ENCODE data around the gene KPNA2. TPM values are rescaled to one million over a fixed set of nuclear protein-coding genes. Genes with fewer than 3 reads are reported as not detected.

Gene KPNA2
- total and polyA plus RNA-seq, 10 donors = 12.4 to 49.2 (median 32.3) TPM

DNA sequence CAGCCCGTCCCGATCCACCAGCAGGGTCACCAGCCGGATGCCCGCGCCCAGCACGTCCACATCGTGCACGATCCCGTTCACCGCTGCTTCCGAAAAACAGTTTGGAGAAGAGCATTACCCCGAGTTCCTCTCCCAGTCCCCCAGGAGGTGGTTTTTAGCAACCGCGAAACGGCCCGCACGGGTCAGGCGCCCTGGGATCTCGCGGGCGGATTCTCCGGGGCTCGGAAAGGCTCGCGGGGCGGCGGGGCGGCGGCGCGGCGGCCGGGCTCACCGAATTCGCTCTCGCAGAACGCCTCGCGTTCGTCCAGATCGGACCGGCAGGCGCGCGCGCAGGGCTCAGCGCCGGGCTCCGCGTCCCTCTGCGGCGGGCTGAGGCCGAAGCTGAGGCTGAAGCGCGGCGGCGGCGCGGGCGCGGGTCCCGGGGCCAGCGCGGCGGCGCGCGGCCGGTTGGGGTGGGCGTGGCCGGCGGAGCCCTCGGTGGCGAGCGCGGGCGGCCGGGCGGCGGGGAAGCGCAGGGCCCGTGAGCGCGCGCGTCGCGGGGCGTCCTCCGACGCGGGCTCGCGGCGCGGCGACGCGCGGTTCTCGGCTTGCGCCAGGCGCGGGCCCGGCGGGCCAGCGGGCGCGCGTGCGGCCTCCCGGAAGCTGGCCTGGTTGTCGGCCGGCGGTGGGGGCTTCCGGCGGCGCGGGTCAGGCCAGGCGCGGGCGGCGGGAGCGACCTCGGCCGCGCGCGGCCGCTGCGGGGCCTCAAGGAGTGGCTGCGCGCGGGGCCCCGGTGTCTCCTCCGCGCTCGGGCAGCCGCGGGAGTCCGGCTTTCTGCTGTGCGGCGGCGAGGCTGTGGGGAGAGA, 42.2 kb upstream of the KPNA2 start:
- Histone ChIP-seq H3K27ac (peak overlapping the region; percentile 92 to 96 (median 93)), H3K36me3 (no peaks in the 10 kb centered on the region), H3K27me3 (replicated peaks in 1 of 7) (peaks cover 0 to 26% (median 0%) of the 10 kb centered on the region in 7 donors), H3K4me1 (peaks cover 12 to 44% (median 38%) of the 10 kb centered on the region in 6 donors), H3K4me3 (peak overlapping the region; percentile 54 to 92 (median 66)), H3K9me3 (no peaks in the 10 kb centered on the region)
- 0 to 2% (median 1%) methylated on average over 36 to 144 of the region's 144 CpGs for WGBS, 5 donors
- TF ChIP-seq, protein P1, sequence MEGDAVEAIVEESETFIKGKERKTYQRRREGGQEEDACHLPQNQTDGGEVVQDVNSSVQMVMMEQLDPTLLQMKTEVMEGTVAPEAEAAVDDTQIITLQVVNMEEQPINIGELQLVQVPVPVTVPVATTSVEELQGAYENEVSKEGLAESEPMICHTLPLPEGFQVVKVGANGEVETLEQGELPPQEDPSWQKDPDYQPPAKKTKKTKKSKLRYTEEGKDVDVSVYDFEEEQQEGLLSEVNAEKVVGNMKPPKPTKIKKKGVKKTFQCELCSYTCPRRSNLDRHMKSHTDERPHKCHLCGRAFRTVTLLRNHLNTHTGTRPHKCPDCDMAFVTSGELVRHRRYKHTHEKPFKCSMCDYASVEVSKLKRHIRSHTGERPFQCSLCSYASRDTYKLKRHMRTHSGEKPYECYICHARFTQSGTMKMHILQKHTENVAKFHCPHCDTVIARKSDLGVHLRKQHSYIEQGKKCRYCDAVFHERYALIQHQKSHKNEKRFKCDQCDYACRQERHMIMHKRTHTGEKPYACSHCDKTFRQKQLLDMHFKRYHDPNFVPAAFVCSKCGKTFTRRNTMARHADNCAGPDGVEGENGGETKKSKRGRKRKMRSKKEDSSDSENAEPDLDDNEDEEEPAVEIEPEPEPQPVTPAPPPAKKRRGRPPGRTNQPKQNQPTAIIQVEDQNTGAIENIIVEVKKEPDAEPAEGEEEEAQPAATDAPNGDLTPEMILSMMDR (IDR thresholded peaks at IDR 0.05 in 8 of 11, conservative IDR thresholded peaks at IDR 0.05 in 3 of 11) = peak in 1 of 11 experiments; percentile 19
- TF ChIP-seq POLR2A (IDR thresholded peaks at IDR 0.05) (no peak), POLR2AphosphoS5 (IDR thresholded peaks at IDR 0.05) (peak; percentile 31 to 75 (median 72))
- intact Hi-C loops (cut with DNase I; ENCODE audit: low total_unique reads) = no loop called here
- DNase-seq = peak; percentile 95

DNA sequence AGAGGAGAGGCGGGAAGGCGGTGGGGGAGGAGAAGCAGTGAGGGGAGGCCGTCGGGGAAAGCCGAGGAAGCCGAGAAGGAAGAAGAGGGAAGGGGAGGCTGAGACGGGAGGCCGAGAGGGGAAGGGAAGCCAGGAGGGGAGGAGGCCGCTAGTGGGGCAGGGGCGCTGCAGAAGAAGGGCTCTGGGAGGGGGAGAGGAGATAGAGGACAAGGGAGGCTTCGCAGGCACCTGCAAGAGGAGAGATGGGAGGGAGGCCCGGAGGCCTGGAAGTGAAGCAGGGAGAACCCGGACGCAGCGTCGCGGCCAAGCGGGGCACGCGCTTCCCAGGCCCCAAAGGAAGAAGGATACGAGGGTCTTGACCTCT, 41.6 kb upstream of the KPNA2 start:
- Histone ChIP-seq H3K27me3 (replicated peaks in 1 of 7) (peaks cover 0 to 26% (median 0%) of the 10 kb centered on the region in 7 donors), H3K36me3 (no peaks in the 10 kb centered on the region), H3K4me3 (peak overlapping the region; percentile 39 to 92 (median 51)), H3K27ac (peak overlapping the region; percentile 51 to 95 (median 90)), H3K9me3 (no peaks in the 10 kb centered on the region), H3K4me1 (peaks cover 12 to 44% (median 38%) of the 10 kb centered on the region in 6 donors)
- intact Hi-C loops (cut with DNase I; ENCODE audit: low total_unique reads) = no loop called here
- no peak for DNase-seq
- TF ChIP-seq, protein P1 (IDR thresholded peaks at IDR 0.05 in 8 of 11, conservative IDR thresholded peaks at IDR 0.05 in 3 of 11) = no peak
- peak in 1 of 3 donors; percentile 14 for TF ChIP-seq POLR2AphosphoS5 (IDR thresholded peaks at IDR 0.05)
- WGBS, 5 donors = 4 to 9% (median 5%) methylated on average over 21 of the region's 21 CpGs

DNA sequence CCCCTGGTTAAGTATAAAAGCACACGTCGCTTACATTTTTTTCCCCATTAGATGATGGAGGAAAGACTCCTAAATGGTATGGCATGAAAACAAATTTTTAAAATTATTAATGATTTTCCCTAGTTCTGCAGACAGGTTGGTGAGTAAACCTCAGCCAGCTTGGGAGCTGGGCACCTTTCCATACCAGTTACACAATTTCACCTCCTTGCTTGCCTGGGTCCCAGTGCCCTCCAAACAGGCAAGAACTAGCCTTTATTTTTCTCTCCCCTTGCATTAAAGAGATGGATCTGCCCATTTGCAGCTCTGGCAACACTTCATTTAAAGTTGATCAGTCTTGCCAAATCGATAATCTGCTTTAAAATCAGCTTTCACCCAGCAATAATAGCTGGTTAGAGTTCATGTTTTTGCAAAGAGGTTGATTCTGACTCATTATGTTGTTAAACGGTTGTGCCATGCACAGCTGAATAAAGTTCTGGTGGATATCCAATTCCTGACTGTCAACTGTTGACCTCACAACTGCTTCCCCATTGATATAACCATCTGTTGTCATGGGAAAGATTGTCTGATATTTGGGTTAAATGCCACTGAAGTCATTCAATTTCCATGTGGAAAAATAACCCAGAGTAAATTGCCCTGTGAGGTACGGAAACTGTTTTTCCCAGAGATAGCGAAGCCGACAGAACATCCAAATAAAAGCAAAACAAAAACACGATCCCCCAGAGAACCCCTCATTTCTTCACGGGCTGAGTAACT, 40.5 kb upstream of the KPNA2 start:
- Histone ChIP-seq H3K9me3 (no peaks in the 10 kb centered on the region), H3K27me3 (replicated peaks in 1 of 7) (peaks cover 0 to 26% (median 0%) of the 10 kb centered on the region in 7 donors), H3K36me3 (no peaks in the 10 kb centered on the region), H3K4me1 (peaks cover 12 to 44% (median 38%) of the 10 kb centered on the region in 6 donors), H3K27ac (peak overlapping the region in 5 of 8 donors; percentile 3 to 29 (median 16)), H3K4me3 (peak overlapping the region; percentile 37 to 92 (median 50))
- WGBS, 5 donors = 26 to 30% (median 28%) methylated on average over 9 of the region's 9 CpGs
- TF ChIP-seq POLR2A (IDR thresholded peaks at IDR 0.05) = no peak
- no peak for TF ChIP-seq POLR2AphosphoS5 (IDR thresholded peaks at IDR 0.05)
- TF ChIP-seq, protein P1 (IDR thresholded peaks at IDR 0.05 in 8 of 11, conservative IDR thresholded peaks at IDR 0.05 in 3 of 11) = no peak
- intact Hi-C loops (cut with DNase I; ENCODE audit: low total_unique reads) = no loop called here
- DNase-seq = no peak
